ENCODE measurements around the gene KIFBP. TPM values are rescaled to one million over a fixed set of nuclear protein-coding genes. Genes with fewer than 3 reads are reported as not detected.

KIFBP gene
- polyA plus RNA-seq, 3 donors: 0.52 to 4.0 (median 1.4) TPM

DNA sequence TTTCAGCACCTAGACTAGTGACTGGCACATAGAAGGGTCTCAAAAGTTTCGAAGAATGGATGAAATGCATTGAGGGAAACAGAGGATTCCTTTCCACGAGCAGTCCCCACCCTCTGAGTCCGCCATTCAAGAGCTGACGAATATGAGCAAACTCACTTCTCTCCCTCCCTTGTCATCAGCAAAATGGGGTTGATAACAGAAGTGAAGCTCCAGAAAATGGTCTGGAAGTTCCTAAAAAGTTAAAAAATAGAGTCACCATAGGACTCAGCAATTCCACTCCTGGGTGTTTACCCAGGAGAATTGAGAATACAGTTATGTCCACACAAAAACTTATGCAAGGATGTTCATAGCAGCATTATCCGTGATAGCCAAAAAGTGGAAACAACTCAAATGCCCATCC, 74.3 kb downstream of the KIFBP start:
- Histone ChIP-seq H3K9me3 (replicated peaks in 1 of 2; ENCODE audit: control insufficient read depth in 1 of 2, insufficient read depth in 1 of 2, low read length in 2 of 2) (no peaks in the 10 kb centered on the region), H3K4me3 (replicated peaks in 1 of 3; ENCODE audit: low read depth in 2 of 3, low read length in 3 of 3) (peak overlapping the region in 1 of 3 experiments; percentile 62), H3K4me2 (replicated peaks; ENCODE audit: extremely low read depth, low read length, poor library complexity, severe bottlenecking) (peak overlapping the region; percentile 59), H3K79me2 (ENCODE audit: insufficient read depth, low read length) (peaks cover 82% of the 10 kb centered on the region), H3K4me1 (ENCODE audit: control insufficient read depth in 1 of 2, insufficient read depth in 2 of 2, low read length in 2 of 2) (peaks cover 88 to 94% of the 10 kb centered on the region in 2 donors), H2AFZ (ENCODE audit: insufficient read depth, low read depth, low read length, poor library complexity, severe bottlenecking) (no peak overlapping the region), H4K20me1 (ENCODE audit: insufficient read depth, low read length) (no peaks in the 10 kb centered on the region), H3K9ac (ENCODE audit: insufficient read depth, low read length, poor library complexity, severe bottlenecking) (peak overlapping the region; percentile 87), H3K27ac (ENCODE audit: low read depth in 1 of 2, low read length in 2 of 2) (peak overlapping the region; percentile 99 to 100), H3K27me3 (ENCODE audit: control insufficient read depth in 2 of 2, insufficient read depth in 2 of 2, low read length in 2 of 2) (no peaks in the 10 kb centered on the region), H3K36me3 (replicated peaks in 1 of 2; ENCODE audit: control insufficient read depth in 1 of 2, insufficient read depth in 2 of 2, low read length in 2 of 2) (no peaks in the 10 kb centered on the region)
- peak in 2 of 3 donors; percentile 31 to 63 for DNase-seq
- Mint-ChIP-seq H3K27ac (peak overlapping the region; percentile 98 to 100 (median 99)), H3K27me3 (ENCODE audit: low read depth in 3 of 3) (peaks cover 0 to 2% (median 0%) of the 10 kb centered on the region in 3 donors), H3K9me3 (no peaks in the 10 kb centered on the region), H3K4me1 (peaks cover 78% of the 10 kb centered on the region), H3K4me3 (peak overlapping the region in 1 of 2 donors; percentile 77), H3K36me3 (peaks cover 7 to 8% of the 10 kb centered on the region in 2 donors)
- intact Hi-C loops (cut with micrococcal nuclease): no loop called here
- 83% methylated on average over 1 of the region's 5 CpGs for WGBS (ENCODE audit: insufficient coverage)
- TF ChIP-seq, protein P1, sequence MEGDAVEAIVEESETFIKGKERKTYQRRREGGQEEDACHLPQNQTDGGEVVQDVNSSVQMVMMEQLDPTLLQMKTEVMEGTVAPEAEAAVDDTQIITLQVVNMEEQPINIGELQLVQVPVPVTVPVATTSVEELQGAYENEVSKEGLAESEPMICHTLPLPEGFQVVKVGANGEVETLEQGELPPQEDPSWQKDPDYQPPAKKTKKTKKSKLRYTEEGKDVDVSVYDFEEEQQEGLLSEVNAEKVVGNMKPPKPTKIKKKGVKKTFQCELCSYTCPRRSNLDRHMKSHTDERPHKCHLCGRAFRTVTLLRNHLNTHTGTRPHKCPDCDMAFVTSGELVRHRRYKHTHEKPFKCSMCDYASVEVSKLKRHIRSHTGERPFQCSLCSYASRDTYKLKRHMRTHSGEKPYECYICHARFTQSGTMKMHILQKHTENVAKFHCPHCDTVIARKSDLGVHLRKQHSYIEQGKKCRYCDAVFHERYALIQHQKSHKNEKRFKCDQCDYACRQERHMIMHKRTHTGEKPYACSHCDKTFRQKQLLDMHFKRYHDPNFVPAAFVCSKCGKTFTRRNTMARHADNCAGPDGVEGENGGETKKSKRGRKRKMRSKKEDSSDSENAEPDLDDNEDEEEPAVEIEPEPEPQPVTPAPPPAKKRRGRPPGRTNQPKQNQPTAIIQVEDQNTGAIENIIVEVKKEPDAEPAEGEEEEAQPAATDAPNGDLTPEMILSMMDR (IDR thresholded peaks at IDR 0.05): no peak

- Mint-ChIP-seq H3K4me1 (peaks cover 81% of the 10 kb centered on the region), H3K36me3 (peaks cover 7 to 8% of the 10 kb centered on the region in 2 donors), H3K9me3 (no peaks in the 10 kb centered on the region), H3K4me3 (peak overlapping the region; percentile 64 to 72), H3K27ac (peak overlapping the region; percentile 98 to 100 (median 100)), H3K27me3 (ENCODE audit: low read depth in 3 of 3) (peaks cover 0 to 2% (median 0%) of the 10 kb centered on the region in 3 donors)
- H3K4me2 ChIP-seq (replicated peaks; ENCODE audit: extremely low read depth, low read length, poor library complexity, severe bottlenecking): peak overlapping the region; percentile 61
- TF ChIP-seq, protein P1 (IDR thresholded peaks at IDR 0.05): no peak
- H3K27me3 ChIP-seq (ENCODE audit: control insufficient read depth in 2 of 2, insufficient read depth in 2 of 2, low read length in 2 of 2): no peaks in the 10 kb centered on the region
- no peaks in the 10 kb centered on the region for H3K9me3 ChIP-seq (replicated peaks in 1 of 2; ENCODE audit: control insufficient read depth in 1 of 2, insufficient read depth in 1 of 2, low read length in 2 of 2)
- H3K4me3 ChIP-seq (replicated peaks in 1 of 3; ENCODE audit: low read depth in 2 of 3, low read length in 3 of 3): peak overlapping the region in 1 of 3 experiments; percentile 62
- no peaks in the 10 kb centered on the region for H4K20me1 ChIP-seq (ENCODE audit: insufficient read depth, low read length)
- no peak for DNase-seq
- peak overlapping the region; percentile 99 for H3K27ac ChIP-seq (ENCODE audit: low read depth in 1 of 2, low read length in 2 of 2)
- H2AFZ ChIP-seq (ENCODE audit: insufficient read depth, low read depth, low read length, poor library complexity, severe bottlenecking): no peak overlapping the region
- no CpG with 5 or more reads among the region's 6 CpGs for WGBS (ENCODE audit: insufficient coverage)
- intact Hi-C loops (cut with micrococcal nuclease): loop anchor here in 1 of 2 donors (2.0 kb wide), 1 partner anchor 20 kb away; no protein-coding TSS in a partner anchor
- H3K9ac ChIP-seq (ENCODE audit: insufficient read depth, low read length, poor library complexity, severe bottlenecking): peak overlapping the region; percentile 78
- peaks cover 82% of the 10 kb centered on the region for H3K79me2 ChIP-seq (ENCODE audit: insufficient read depth, low read length)
- H3K4me1 ChIP-seq (ENCODE audit: control insufficient read depth in 1 of 2, insufficient read depth in 2 of 2, low read length in 2 of 2): peaks cover 88 to 94% of the 10 kb centered on the region in 2 donors
- no peaks in the 10 kb centered on the region for H3K36me3 ChIP-seq (replicated peaks in 1 of 2; ENCODE audit: control insufficient read depth in 1 of 2, insufficient read depth in 2 of 2, low read length in 2 of 2)
Observed at GRCh38 chr10:69064762-69065328, 76.2 kb downstream of the KIFBP start.

Data from CD14-positive monocyte (primary cell).